ENCODE measurements around the gene PITRM1.

PITRM1 gene

GRCh38 chr10:3132036-3133025, 40.3 kb downstream of the PITRM1 start:
- ChIA-PET CTCF (interaction anchor here (1.4 kb wide), 1 partner anchor 21 kb away, joined by 4 read pairs; no protein-coding TSS in a partner anchor), POLR2A (no interaction called here)
- no peak for TF ChIP-seq CTCF (IDR thresholded peaks at IDR 0.05; ENCODE audit: control extremely low read depth, extremely low read depth, low read depth, missing control alignments)
- DNase-seq (ENCODE audit: extremely low spot score), result no peak

- no peak for DNase-seq (ENCODE audit: extremely low spot score)
- TF ChIP-seq CTCF (IDR thresholded peaks at IDR 0.05; ENCODE audit: control extremely low read depth, extremely low read depth, low read depth, missing control alignments), result no peak
- ChIA-PET CTCF (no interaction called here), POLR2A (no interaction called here)
These were observed 41.5 kb downstream of the PITRM1 start for GRCh38 chr10:3131098-3131497.

GRCh38 chr10:3129581-3130340, 42.8 kb downstream of the PITRM1 start:
- TF ChIP-seq CTCF (IDR thresholded peaks at IDR 0.05; ENCODE audit: control extremely low read depth, extremely low read depth, low read depth, missing control alignments), result no peak
- ChIA-PET POLR2A (no interaction called here), CTCF (interaction anchor here (1.4 kb wide), 1 partner anchor 8 kb away, joined by 3 read pairs; no protein-coding TSS in a partner anchor)
- no peak for DNase-seq (ENCODE audit: extremely low spot score)

DNA sequence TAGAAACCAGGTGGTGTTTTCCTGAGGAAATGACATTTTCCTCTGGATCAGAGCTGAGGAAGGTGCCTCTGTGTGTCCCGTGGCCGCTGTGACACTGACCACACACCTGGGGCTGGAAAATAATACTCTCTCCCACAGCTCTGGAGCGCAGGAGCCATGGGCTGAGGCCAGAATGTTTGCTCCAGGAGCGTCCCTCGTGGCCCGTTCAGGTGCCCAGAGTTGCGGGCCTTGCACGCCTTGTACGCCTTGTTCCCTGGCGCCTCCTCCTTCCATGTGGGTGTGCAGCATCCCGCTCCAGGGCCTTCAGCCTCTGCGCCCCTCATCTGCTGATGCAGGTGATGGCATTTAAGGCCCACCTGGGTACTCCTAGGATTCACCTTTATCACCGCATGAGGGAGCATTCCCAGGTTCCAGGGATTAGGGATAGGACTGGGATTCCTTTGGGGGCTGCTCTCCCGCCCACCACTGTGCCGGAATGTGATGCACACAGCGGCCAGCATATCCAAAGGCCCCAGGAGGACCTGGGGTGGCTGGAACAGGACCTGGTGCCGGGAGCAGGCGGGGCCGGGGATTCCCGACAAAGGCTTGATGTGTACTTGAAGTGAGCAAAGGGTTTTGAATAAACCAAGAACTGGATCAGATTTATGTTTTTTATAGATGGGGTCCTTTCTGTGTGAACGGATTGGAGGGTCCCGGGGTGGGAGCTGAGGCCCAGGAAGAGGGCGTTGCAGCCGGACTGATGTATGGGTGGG, 44.0 kb downstream of the PITRM1 start:
- no peak for DNase-seq (ENCODE audit: extremely low spot score)
- ChIA-PET CTCF (interaction anchor here (1.4 kb wide), 1 partner anchor 10 kb away, joined by 3 read pairs; no protein-coding TSS in a partner anchor), POLR2A (no interaction called here)
- TF ChIP-seq CTCF (IDR thresholded peaks at IDR 0.05; ENCODE audit: control extremely low read depth, extremely low read depth, low read depth, missing control alignments), result no peak

GRCh38 chr10:3127921-3128320, 44.7 kb downstream of the PITRM1 start:
- ChIA-PET CTCF (no interaction called here), POLR2A (no interaction called here)
- DNase-seq (ENCODE audit: extremely low spot score), result no peak
- no peak for TF ChIP-seq CTCF (IDR thresholded peaks at IDR 0.05; ENCODE audit: control extremely low read depth, extremely low read depth, low read depth, missing control alignments)

Measured in GM10248 (cell line).